Activated CD4-positive, alpha-beta T cell treated with anti-CD3 and anti-CD28 coated beads, Interleukin-2, amount 50 U/mL, for 4 hours (primary cell): ENCODE measurements around the gene CLEC7A.

Experiments
- DNase-seq, 2 experiments: peaks; one replicate each; pipeline ENCODE4 v3.0.0-alpha.2; 2020

The CLEC7A gene

DNA sequence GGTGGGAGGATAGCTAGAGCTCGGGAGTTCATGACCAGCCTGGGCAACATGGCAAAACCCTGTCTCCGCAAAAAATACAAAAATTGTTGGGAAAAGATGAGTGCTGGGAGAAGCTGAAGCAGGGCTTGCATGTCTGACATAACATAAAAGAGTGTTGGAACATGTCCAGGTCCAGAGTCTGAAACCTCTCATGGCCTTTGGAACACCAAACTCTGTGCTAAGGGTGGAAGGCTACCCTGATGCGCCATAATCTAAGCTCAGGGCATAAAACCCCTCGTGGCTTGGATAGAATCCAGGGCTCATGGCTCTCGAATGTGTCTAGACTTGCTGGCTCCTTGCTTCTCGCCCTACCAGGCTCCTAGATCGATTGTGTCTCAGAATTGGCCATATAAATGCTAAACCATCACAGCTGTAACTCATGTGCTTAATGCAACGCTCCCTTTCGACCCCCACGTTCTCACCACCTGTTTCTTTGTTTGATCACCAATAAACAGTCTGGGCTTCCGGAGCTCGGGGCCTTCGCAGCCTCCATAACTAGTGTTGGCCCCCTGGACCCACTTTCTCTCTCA is 6.7 kb upstream of the CLEC7A start:
- no peak for DNase-seq

DNA sequence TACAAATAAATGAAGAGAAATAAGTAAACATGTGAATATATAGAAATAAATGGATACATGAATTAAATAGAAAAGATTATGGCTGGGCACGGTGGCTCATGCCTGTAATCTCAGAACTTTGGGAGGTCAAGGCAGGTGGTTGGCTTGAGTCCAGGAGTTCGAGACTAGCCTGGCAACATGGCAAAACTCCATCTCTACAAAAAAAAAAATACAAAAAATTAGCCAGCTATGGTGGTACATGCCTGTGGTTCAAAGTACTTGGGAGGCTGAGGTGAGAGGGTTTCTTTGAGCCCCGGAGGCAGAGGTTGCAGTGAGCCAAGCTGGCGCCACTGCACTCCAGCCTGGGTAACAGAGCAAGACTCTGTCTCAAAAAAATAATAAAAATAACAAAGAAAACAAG is 5.1 kb upstream of the CLEC7A start:
- DNase-seq: no peak

- no peak for DNase-seq
Observed at GRCh38 chr12:10132850-10133370, 2.9 kb upstream of the CLEC7A start.

GRCh38 chr12:10131111-10131690 is 1.2 kb upstream of the CLEC7A start:
- DNase-seq: no peak

DNA sequence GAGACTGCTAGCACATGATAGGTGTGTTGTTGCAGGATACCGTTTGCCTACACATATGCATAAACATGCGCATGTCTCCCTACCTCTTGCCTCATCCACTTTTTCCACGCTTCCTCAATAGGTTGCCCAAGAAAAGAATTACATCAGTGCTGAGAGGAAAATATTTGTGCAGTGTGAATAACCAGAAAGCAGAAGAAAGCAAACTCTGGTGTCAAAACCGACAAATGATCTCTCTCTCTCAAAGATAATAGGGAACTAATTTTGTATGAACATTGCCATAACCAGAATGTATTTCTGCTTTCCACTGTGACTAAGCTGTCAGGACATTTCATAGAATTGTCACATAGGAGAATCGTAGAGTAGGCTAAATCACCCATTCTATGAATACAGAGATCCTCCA is 1.3 kb downstream of the CLEC7A start:
- DNase-seq: no peak

GRCh38 chr12:10126413-10126812 is 3.6 kb downstream of the CLEC7A start:
- no peak for DNase-seq

DNA sequence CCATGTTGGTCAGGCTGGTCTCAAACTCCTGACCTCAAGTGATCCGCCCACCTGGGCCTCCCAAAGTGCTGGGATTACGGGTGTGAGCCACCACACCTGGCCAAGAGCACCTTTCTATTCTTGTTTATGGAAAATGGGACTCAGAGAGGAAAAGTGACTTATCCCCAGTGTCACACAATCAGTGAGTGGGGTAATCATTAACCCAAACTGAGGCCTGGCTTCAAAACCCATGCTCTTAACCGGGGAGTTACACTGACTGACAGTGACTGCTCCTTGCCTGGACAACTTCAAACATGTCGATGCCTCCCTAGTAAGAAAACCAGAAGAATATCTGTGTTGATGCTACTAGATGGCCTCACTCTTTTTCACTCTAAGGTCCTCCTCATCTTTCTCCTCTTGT is 7.3 kb downstream of the CLEC7A start:
- DNase-seq: no peak

DNA sequence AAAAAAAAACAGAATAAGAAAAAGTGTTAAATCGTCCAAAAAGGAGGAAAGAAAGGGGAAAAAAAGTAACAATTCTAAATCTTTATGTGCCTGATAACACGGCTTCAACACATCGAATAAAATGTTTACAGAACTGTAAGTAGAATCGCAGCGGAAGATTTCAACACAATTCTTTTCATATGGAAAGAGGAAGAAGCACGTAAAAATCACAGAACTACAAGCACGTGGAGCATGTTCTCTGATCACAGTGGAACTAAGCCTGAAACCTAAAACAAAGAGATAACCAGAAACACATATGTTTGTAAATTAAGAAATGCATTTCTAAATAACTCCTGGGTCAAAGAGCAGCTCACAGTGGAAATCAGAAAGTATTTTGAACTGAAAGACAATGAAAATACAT is 8.7 kb downstream of the CLEC7A start:
- no peak for DNase-seq

GRCh38 chr12:10119066-10119465 is 10.9 kb downstream of the CLEC7A start:
- DNase-seq: no peak

DNA sequence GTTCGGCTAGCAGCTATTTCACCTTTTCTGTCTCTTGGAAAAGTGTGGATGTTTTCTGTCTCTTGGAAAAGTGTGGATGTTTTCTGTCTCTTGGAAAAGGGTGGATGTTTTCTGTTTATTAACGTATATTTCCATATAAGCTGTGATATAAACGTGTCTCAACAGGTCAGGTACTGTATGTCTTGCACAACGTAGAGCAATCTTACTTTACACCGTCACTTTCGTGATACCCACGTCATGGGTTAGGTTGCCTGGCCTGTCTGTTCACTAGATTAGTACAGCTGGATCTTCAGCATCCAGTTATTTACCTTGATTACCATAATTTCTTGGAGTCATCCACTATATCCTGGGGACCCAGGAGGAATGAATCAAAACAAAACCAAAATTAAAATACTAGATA is 14.1 kb downstream of the CLEC7A start:
- DNase-seq: no peak

- no peak for DNase-seq
Observed at GRCh38 chr12:10115311-10115710, 14.7 kb downstream of the CLEC7A start.

GRCh38 chr12:10113920-10114319 is 16.1 kb downstream of the CLEC7A start:
- DNase-seq: no peak

DNA sequence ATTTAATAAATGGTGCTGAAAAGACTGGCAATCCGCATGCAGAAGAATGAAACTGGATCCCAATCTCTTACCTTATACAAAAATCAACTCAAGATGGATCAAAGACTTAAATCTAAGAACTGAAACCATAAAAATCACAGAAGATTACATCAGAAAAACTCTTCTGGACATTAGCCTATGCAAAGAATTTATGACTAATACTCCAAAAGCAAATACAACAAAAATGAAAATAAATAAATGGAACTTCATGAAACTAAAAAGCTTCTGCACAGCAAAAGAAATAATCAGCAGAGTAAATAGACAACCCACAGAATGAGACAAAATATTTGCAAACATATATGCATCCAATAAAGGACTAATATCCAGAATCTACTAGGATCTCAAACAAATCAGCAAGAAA is 16.9 kb downstream of the CLEC7A start:
- no peak for DNase-seq

DNA sequence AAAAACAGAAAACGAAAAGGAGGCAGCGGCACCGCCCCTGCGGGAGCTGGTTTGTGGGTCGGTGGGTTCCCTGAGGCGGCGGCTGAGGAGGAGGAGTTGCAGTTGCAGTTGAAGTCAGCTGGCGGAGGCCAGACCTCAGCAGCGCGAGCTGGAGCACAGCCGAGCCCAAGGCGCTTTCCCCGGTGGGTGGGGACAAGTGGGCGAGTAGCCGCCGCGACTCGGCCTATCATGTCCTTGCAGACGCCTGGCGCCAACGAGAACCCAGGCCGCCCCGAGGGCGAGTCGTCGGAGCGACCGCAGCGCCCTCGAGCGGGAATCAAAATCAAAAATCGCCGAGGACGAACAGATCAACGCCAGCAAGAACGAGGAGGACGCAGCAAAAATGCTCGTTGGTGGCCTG is 18.5 kb downstream of the CLEC7A start:
- no peak for DNase-seq

DNA sequence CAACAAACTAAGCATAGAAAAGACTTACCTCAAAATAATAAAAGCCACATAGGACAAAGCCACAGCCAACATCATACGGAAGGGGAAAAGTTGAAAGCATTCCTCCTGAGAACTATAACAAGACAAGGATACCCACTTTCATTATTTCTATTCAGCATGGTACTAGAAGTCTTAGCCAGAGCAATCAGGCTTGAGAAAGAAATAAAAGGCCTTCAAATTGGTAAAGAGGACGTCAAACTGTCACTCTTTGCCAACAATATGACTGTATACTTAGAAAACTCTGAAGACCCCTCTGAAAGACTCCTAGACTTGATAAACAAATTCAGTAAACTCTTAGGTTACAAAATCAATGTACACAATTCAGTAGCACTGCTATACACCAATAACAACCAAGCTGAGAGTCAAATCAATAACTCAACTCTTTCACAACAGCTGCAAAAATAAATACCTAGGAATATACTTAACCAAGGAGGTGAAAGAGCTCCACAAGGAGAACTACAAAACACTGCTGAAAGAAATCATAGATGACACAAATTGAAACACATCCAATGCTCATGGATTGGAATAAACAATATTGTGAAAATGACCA is 19.6 kb downstream of the CLEC7A start:
- no peak for DNase-seq

- DNase-seq: no peak
Observed at GRCh38 chr12:10102322-10102721, 27.7 kb downstream of the CLEC7A start.

- no peak for DNase-seq
Observed at GRCh38 chr12:10101648-10102220, 28.3 kb downstream of the CLEC7A start.

GRCh38 chr12:10101042-10101579 is 28.9 kb downstream of the CLEC7A start:
- no peak for DNase-seq

- DNase-seq: no peak
Observed at GRCh38 chr12:10098791-10099190, 31.2 kb downstream of the CLEC7A start, which contains the start of gene CLEC1A. Gene CLEC1A (minus strand): TSS chr12:10098985. CDS start chr12:10098922, 63 bp downstream.

DNA sequence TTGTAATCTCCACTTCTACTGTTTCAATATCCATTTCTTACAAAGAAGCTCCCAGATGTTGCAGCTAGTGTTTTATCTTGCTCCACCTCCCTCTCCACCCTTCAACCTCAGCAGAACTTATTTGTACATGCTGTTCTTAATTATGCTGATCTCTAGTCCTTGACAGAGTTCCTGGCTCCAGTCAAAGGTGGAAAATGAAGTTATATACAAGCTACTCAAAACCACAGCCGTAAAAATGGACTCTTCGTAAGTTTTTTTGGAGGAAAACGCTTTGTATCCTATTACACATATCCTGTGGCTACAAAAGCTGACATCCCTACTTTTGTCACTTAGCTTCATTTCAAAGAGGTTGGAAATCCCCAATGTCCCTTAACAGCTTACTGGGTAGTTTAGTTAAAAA is 32.5 kb downstream of the CLEC7A start:
- DNase-seq: no peak

GRCh38 chr12:10095971-10096370 is 34.0 kb downstream of the CLEC7A start:
- DNase-seq: no peak

GRCh38 chr12:10094646-10095395 is 35.2 kb downstream of the CLEC7A start:
- no peak for DNase-seq
